HepG2 (cell line): ENCODE data around the gene INF2. TPM values are rescaled to one million over a fixed set of nuclear protein-coding genes. Genes with fewer than 3 reads are reported as not detected.

Experiments used
- ATAC-seq: fragments of 200-7000 bp; cut with Tn5 transposase; 3 replicates; pipeline ENCODE4 v1.9.1; 2020; ENCODE audit warnings: mild to moderate bottlenecking, moderate library complexity
- BruUV-seq: library from RNA; stranded (reverse); fragments of 400-500 nt; replicated peaks from 2 replicates; lab custom pipeline; 2021; lab: Mats Ljungman, UMichigan
- CTCF ChIA-PET: fragments of 300-600 bp; formaldehyde crosslinking; extraction: SDS; loops from one replicate; lab custom pipeline; 2021; ENCODE audit warnings: low total read pairs, inconsistent platforms, low intra/inter-chr PET ratio; lab: Yijun Ruan, JAX
- POLR2A ChIA-PET: fragments of 350-600 bp; sonication (Branson Sonifier 250); formaldehyde crosslinking; loops from one replicate; lab custom pipeline; 2020; ENCODE audit warnings: antibody characterized with exemption, inconsistent platforms; lab: Yijun Ruan, JAX
- DNase-seq: peaks from one replicate; pipeline ENCODE4 v3.0.0-alpha.2; 2015; ENCODE audit warnings: low spot score
- FAIRE-seq: peaks from 3 replicates; lab custom pipeline; 2011; peaks lifted over from hg19 to GRCh38; lab: Jason Lieb, UNC
- H2AFZ ChIP-seq: one replicate; pipeline ENCODE4 v1.6.1; 2011; ENCODE audit warnings: low read length, inconsistent platforms
- H3K27ac ChIP-seq: fragments of 300-600 bp; 3 replicates; pipeline ENCODE4 v1.8.0; 2011; ENCODE audit warnings: mixed run types, mild to moderate bottlenecking, mixed read lengths, low read length, inconsistent platforms; ENCODE audit not compliant: insufficient read depth; ENCODE audit errors: extremely low read length
- H3K27me3 ChIP-seq, 2 experiments: fragments of 200-600 bp in 1 of 2; 2 replicates in 1 of 2; 3 replicates in 1 of 2; pipeline versions ENCODE4 v1.6.0 to v1.8.0; 2011; ENCODE audit warnings: low read length in 2 of 2, mild to moderate bottlenecking in 2 of 2, moderate library complexity in 2 of 2, inconsistent platforms in 1 of 2; ENCODE audit not compliant: insufficient read depth in 2 of 2, control insufficient read depth in 1 of 2
- H3K36me3 ChIP-seq, 2 experiments: fragments of 200-600 bp in 1 of 2; replicated peaks in 1 of 2; 2 replicates in 1 of 2; 3 replicates in 1 of 2; pipeline versions ENCODE4 v1.5.1 to v1.8.0; 2011; ENCODE audit warnings: low read length in 2 of 2, inconsistent platforms in 1 of 2; ENCODE audit not compliant: insufficient read depth in 2 of 2, control insufficient read depth in 1 of 2
- H3K4me1 ChIP-seq: 2 replicates; pipeline ENCODE4 v1.5.1; 2012; ENCODE audit warnings: low read length, inconsistent platforms; ENCODE audit not compliant: insufficient read depth
- H3K4me2 ChIP-seq: 2 replicates; pipeline ENCODE4 v1.6.0; 2011; ENCODE audit warnings: low read depth, low read length, inconsistent platforms
- H3K4me3 ChIP-seq, 3 experiments: fragments of 200-600 bp in 1 of 3; sonication (generic), shearing (Covaris generic) in 1 of 3; replicated peaks in 1 of 3; 2 replicates each; pipeline ENCODE4 v1.5.1; 2011 to 2016; ENCODE audit warnings: low read length in 3 of 3, inconsistent platforms in 2 of 3, low read depth in 2 of 3, mild to moderate bottlenecking in 2 of 3, control low read depth in 1 of 3, mixed read lengths in 1 of 3; ENCODE audit not compliant: insufficient read depth in 1 of 3
- H3K79me2 ChIP-seq: one replicate; pipeline ENCODE4 v1.6.1; 2011; ENCODE audit warnings: low read length, inconsistent platforms; ENCODE audit not compliant: insufficient read depth
- H3K9ac ChIP-seq: 2 replicates; pipeline ENCODE4 v1.6.0; 2011; ENCODE audit warnings: mild to moderate bottlenecking, low read depth, low read length, inconsistent platforms; ENCODE audit not compliant: insufficient read depth
- H3K9me3 ChIP-seq: 2 replicates; pipeline ENCODE4 v1.5.1; 2012; ENCODE audit warnings: mild to moderate bottlenecking, low read length
- H4K20me1 ChIP-seq: 2 replicates; pipeline ENCODE4 v1.6.0; 2011; ENCODE audit warnings: inconsistent platforms, mild to moderate bottlenecking, low read length, moderate library complexity; ENCODE audit not compliant: insufficient read depth
- AGO2 ChIP-seq: fragments of 200-400 bp; formaldehyde crosslinking; optimal IDR thresholded peaks from 2 replicates; pipeline ENCODE3; 2017; ENCODE audit warnings: mild to moderate bottlenecking, low read depth, low read length, moderate library complexity
- AKAP8 ChIP-seq: sonication (generic); formaldehyde crosslinking; IDR thresholded peaks from 2 replicates; pipeline ENCODE4 v1.5.1; 2020; ENCODE audit warnings: mild to moderate bottlenecking, missing genetic modification reagents
- EP300 ChIP-seq, 3 experiments: sonication (generic) in 1 of 3; formaldehyde crosslinking in 1 of 3; IDR thresholded peaks; 2 replicates each; pipeline versions ENCODE4 v1.5.1 to v1.6.1; 2011 to 2020; ENCODE audit warnings: low read depth in 2 of 3, low read length in 2 of 3, borderline replicate concordance in 1 of 3, improper control_type of control experiment in 1 of 3, mild to moderate bottlenecking in 1 of 3, missing genetic modification reagents in 1 of 3, moderate library complexity in 1 of 3
- HNRNPH1 ChIP-seq: fragments of 200-400 bp; formaldehyde crosslinking; optimal IDR thresholded peaks from 2 replicates; pipeline ENCODE3; 2017; ENCODE audit warnings: mild to moderate bottlenecking, low read depth, low read length
- MAFF ChIP-seq: IDR thresholded peaks from 2 replicates; pipeline ENCODE4 v1.6.1; 2011; ENCODE audit warnings: low read depth, low read length, improper control_type of control experiment
- PAXIP1 ChIP-seq: sonication (generic); formaldehyde crosslinking; conservative IDR thresholded peaks from 2 replicates; pipeline ENCODE4 v1.4.0; 2020; ENCODE audit warnings: mild to moderate bottlenecking, missing genetic modification reagents, moderate library complexity
- POLR2A ChIP-seq, 2 experiments: IDR thresholded peaks; 2 replicates each; pipeline ENCODE4 v1.6.1; 2011; ENCODE audit warnings: low read depth in 2 of 2, low read length in 2 of 2, mild to moderate bottlenecking in 1 of 2, moderate library complexity in 1 of 2; ENCODE audit not compliant: insufficient read depth in 1 of 2
- RBFOX2 ChIP-seq: fragments of 200-400 bp; formaldehyde crosslinking; IDR thresholded peaks from 2 replicates; pipeline ENCODE4 v1.6.1; 2017; ENCODE audit warnings: low read depth, mild to moderate bottlenecking, low read length
- SIN3A ChIP-seq: IDR thresholded peaks from 2 replicates; pipeline ENCODE4 v1.6.1; 2011; ENCODE audit warnings: low read depth, mild to moderate bottlenecking, control low read depth, low read length, borderline replicate concordance
- ZBED4 ChIP-seq: sonication (generic); formaldehyde crosslinking; IDR thresholded peaks from 2 replicates; pipeline ENCODE4 v1.4.0; 2020; ENCODE audit warnings: missing genetic modification reagents, borderline replicate concordance
- ZNF44 ChIP-seq: sonication (generic); formaldehyde crosslinking; IDR thresholded peaks from 2 replicates; pipeline ENCODE4 v1.5.1; 2020; ENCODE audit warnings: mild to moderate bottlenecking, missing genetic modification reagents
- ZNF530 ChIP-seq: sonication (generic); formaldehyde crosslinking; IDR thresholded peaks from 2 replicates; pipeline ENCODE4 v1.5.0; 2020; ENCODE audit warnings: low read depth, mild to moderate bottlenecking, missing genetic modification reagents
- ZNF577 ChIP-seq: sonication (generic); formaldehyde crosslinking; IDR thresholded peaks from 2 replicates; pipeline ENCODE4 v1.4.0; 2020; ENCODE audit warnings: mild to moderate bottlenecking, low read depth, missing genetic modification reagents, borderline replicate concordance
- ZNF615 ChIP-seq: sonication (generic); formaldehyde crosslinking; IDR thresholded peaks from 2 replicates; pipeline ENCODE4 v1.5.0; 2020; ENCODE audit warnings: mild to moderate bottlenecking, missing genetic modification reagents, borderline replicate concordance
- ZNF746 ChIP-seq: sonication (generic); formaldehyde crosslinking; IDR thresholded peaks from 2 replicates; pipeline ENCODE4 v1.8.0; 2022; ENCODE audit warnings: mild to moderate bottlenecking, missing genetic modification reagents
- WGBS: methylation state at CpG from one replicate; pipeline ENCODE4 v1.1.6; 2017; ENCODE audit warnings: low lambda C conversion rate; 5-methylcytosine and 5-hydroxymethylcytosine counted together
- in situ Hi-C: cut with HindIII; loops from 2 replicates; pipeline ENCODE4 v1.10.0; 2017; ENCODE audit warnings: low pct_unique_long_range_greater_than_20kb; ENCODE audit not compliant: extremely low pct_ligation_motif_present
- intact Hi-C: fragments of 100-400 bp; cut with micrococcal nuclease; formaldehyde crosslinking; loops from one replicate; pipeline ENCODE4 v1.10.0; 2022; ENCODE audit not compliant: unreplicated experiment
- polyA plus RNA-seq, 8 experiments: library from polyadenylated mRNA; depleted of rRNA in 3 of 8; stranded (reverse) in 7 of 8; unstranded in 1 of 8; fragments of >200 nt; fragmentation: Illumina TruSeq in 4 of 8; extraction: Trizol in 4 of 8; gene quantifications; 2 replicates each; pipeline versions ENCODE4 v1.2.1 to v1.2.3, GENCODE V29; 2011 to 2016; ENCODE audit warnings: low read depth in 4 of 8, missing spikeins in 1 of 8, mixed read lengths in 1 of 8; ENCODE audit not compliant: insufficient read depth in 1 of 8
- total RNA-seq, 5 experiments: library from RNA; depleted of rRNA; stranded (reverse); fragments of >200 nt; fragmentation: Illumina TruSeq; extraction: Trizol; gene quantifications; 2 replicates each; pipeline ENCODE4 v1.2.3, GENCODE V29; 2016; ENCODE audit warnings: low read depth in 1 of 5

The INF2 gene
- total and polyA plus RNA-seq, 2 of the 13 experiments (the other 11 are each of a cell fraction or from before 2014, with no cell fraction given) = 16.4 to 26.4 TPM

GRCh38 chr14:104770851-104771272 lies 81.4 kb downstream of the INF2 start (continued):
- TF ChIP-seq ZBED4 (CRISPR knock-in tag) (no peak), PAXIP1 (CRISPR knock-in tag) (no peak), ZNF615 (CRISPR knock-in tag) (peak; percentile 23; the same call in 1 of the 2 replicates), ZNF44 (no peak)

DNA sequence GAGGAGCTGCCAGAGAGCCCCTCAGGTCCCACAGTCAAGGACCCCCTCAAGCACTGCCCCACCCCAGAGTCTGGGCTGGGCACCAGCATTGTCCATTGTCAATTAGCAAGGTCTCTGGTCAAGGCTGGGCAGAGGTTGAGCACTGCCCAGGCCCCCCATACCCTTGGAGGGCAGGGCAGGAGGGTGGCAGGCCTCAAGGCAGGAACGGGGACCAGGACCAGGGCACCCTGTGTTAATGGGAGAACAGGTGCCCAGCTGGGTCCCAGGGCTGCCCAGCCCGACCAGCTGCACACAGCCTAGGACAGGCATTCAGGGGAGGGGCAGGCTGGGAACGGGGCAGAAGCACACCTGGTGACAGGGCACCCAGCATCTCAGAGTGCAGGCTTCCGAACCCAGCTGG lies 82.0 kb downstream of the INF2 start:
- no peak overlapping the region for H3K9ac ChIP-seq
- DNase-seq (no peak), ATAC-seq (no peak), FAIRE-seq (no peak)
- H3K9me3 ChIP-seq = peaks cover 8% of the 10 kb centered on the region
- TF ChIP-seq AGO2 (peak; percentile 40), HNRNPH1 (no peak), AKAP8 (CRISPR knock-in tag) (0 out of 2 replicates have a peak, but pooled peaks have one; percentile 14), ZNF746 (CRISPR knock-in tag) (no peak), SIN3A (no peak), MAFF (no peak), RBFOX2 (peak; percentile 18; the same call in 1 of the 2 replicates), ZNF530 (no peak), POLR2A (IDR thresholded peaks at IDR 0.05; ENCODE audit: insufficient read depth in 1 of 2, low read depth in 2 of 2, low read length in 2 of 2) (peak in 1 of 2 experiments; percentile 31; a peak in 2 of 4 replicates), EP300 (IDR thresholded peaks at IDR 0.05; ENCODE audit: low read depth in 2 of 2, low read length in 2 of 2) (no peak), EP300 (CRISPR knock-in tag; IDR thresholded peaks at IDR 0.05; ENCODE audit: borderline replicate concordance) (no peak), ZNF577 (CRISPR knock-in tag) (no peak)
- ChIA-PET POLR2A (interaction anchor here (3.3 kb wide), 1 partner anchor 18 kb away, joined by 32 read pairs; the partner anchor contains the start of gene SIVA1), CTCF (no interaction called here)
- H3K79me2 ChIP-seq = peaks cover 16% of the 10 kb centered on the region
- H3K36me3 ChIP-seq = peaks cover 20 to 35% of the 10 kb centered on the region in 2 experiments; a peak in 4 of 5 replicates
- BruUV-seq = no TSS peak
- H4K20me1 ChIP-seq = 0 out of 2 replicates have a peak, but pooled peaks cover 1% of the 10 kb centered on the region
- H3K4me2 ChIP-seq = no peak overlapping the region
- peaks cover 25% of the 10 kb centered on the region for H3K4me1 ChIP-seq
- intact Hi-C loops (no loop called here), in situ Hi-C loops (no loop called here)
- no peak overlapping the region for H3K27ac ChIP-seq
- WGBS = 100% methylated on average over 1 of the region's 4 CpGs
- no peaks in the 10 kb centered on the region; a peak in 1 of 5 replicates for H3K27me3 ChIP-seq
- no peak overlapping the region for H2AFZ ChIP-seq
- no peak overlapping the region for H3K4me3 ChIP-seq
